Calu3 (cell line): ENCODE measurements around the gene NEO1. TPM values are rescaled to one million over a fixed set of nuclear protein-coding genes. Genes with fewer than 3 reads are reported as not detected.

ENCODE experiments used
- BruUV-seq: library from RNA; stranded (reverse); fragments of 400-500 nt; replicated peaks from 2 replicates; lab custom pipeline; 2021; lab: Mats Ljungman, UMichigan
- CTCF ChIA-PET: fragments of 300-600 bp; sonication (Branson Sonifier 250); formaldehyde crosslinking; loops from one replicate; lab custom pipeline; 2022; ENCODE audit warnings: antibody characterized with exemption; lab: Charles Lee
- DNase-seq: peaks from one replicate; pipeline ENCODE4 v3.0.0; 2022
- H3K27ac Mint-ChIP-seq: one replicate; pipeline ENCODE4 v1.8.0; 2022; ENCODE audit warnings: mixed read lengths; ENCODE audit not compliant: unreplicated experiment
- H3K27me3 Mint-ChIP-seq: one replicate; pipeline ENCODE4 v1.8.0; 2022; ENCODE audit warnings: mixed read lengths; ENCODE audit not compliant: unreplicated experiment
- H3K36me3 Mint-ChIP-seq: one replicate; pipeline ENCODE4 v1.8.0; 2022; ENCODE audit warnings: mild to moderate bottlenecking, moderate library complexity, mixed read lengths; ENCODE audit not compliant: insufficient read depth, unreplicated experiment
- H3K4me1 Mint-ChIP-seq: one replicate; pipeline ENCODE4 v1.8.0; 2022; ENCODE audit warnings: mild to moderate bottlenecking, low read depth, mixed read lengths; ENCODE audit not compliant: unreplicated experiment
- H3K4me3 Mint-ChIP-seq: one replicate; pipeline ENCODE4 v1.8.0; 2022; ENCODE audit warnings: mild to moderate bottlenecking, low read depth, moderate library complexity, mixed read lengths; ENCODE audit not compliant: unreplicated experiment
- H3K9me3 Mint-ChIP-seq: one replicate; pipeline ENCODE4 v1.8.0; 2022; ENCODE audit warnings: low read depth, mixed read lengths; ENCODE audit not compliant: unreplicated experiment
- intact Hi-C: fragments of 100-400 bp; cut with micrococcal nuclease; formaldehyde crosslinking; loops from one replicate; pipeline ENCODE4 v1.10.0; 2022; ENCODE audit not compliant: unreplicated experiment
- total RNA-seq: library from RNA; stranded (reverse); gene quantifications from 2 replicates; pipeline ENCODE4 v1.2.3, GENCODE V29; 2022
- TF ChIP-seq, protein P1 (sequence below): fragments of 200-600 bp; IDR thresholded peaks from one replicate; pipeline ENCODE4 v1.8.0; 2022; ENCODE audit warnings: antibody characterized with exemption; ENCODE audit not compliant: unreplicated experiment

NEO1 gene
- total RNA-seq, 1 experiment from 2014 or later, result 20.4 TPM

- TF ChIP-seq, protein P1, sequence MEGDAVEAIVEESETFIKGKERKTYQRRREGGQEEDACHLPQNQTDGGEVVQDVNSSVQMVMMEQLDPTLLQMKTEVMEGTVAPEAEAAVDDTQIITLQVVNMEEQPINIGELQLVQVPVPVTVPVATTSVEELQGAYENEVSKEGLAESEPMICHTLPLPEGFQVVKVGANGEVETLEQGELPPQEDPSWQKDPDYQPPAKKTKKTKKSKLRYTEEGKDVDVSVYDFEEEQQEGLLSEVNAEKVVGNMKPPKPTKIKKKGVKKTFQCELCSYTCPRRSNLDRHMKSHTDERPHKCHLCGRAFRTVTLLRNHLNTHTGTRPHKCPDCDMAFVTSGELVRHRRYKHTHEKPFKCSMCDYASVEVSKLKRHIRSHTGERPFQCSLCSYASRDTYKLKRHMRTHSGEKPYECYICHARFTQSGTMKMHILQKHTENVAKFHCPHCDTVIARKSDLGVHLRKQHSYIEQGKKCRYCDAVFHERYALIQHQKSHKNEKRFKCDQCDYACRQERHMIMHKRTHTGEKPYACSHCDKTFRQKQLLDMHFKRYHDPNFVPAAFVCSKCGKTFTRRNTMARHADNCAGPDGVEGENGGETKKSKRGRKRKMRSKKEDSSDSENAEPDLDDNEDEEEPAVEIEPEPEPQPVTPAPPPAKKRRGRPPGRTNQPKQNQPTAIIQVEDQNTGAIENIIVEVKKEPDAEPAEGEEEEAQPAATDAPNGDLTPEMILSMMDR, result no peak
- no TSS peak for BruUV-seq
- intact Hi-C loops, result no loop called here
- Mint-ChIP-seq H3K4me3 (no peak overlapping the region), H3K9me3 (no peaks in the 10 kb centered on the region), H3K27me3 (peaks cover 43% of the 10 kb centered on the region), H3K36me3 (no peaks in the 10 kb centered on the region), H3K4me1 (peaks cover 8% of the 10 kb centered on the region), H3K27ac (no peak overlapping the region)
- CTCF ChIA-PET, result no interaction called here
- DNase-seq, result no peak
These were observed 37.4 kb upstream of the NEO1 start for GRCh38 chr15:73014904-73015303.

GRCh38 chr15:73015493-73015892, 36.8 kb upstream of the NEO1 start:
- Mint-ChIP-seq H3K9me3 (no peaks in the 10 kb centered on the region), H3K27me3 (peaks cover 49% of the 10 kb centered on the region), H3K4me1 (peaks cover 3% of the 10 kb centered on the region), H3K36me3 (no peaks in the 10 kb centered on the region), H3K27ac (no peak overlapping the region), H3K4me3 (no peak overlapping the region)
- no TSS peak for BruUV-seq
- DNase-seq, result no peak
- CTCF ChIA-PET, result no interaction called here
- TF ChIP-seq, protein P1, result no peak
- intact Hi-C loops, result no loop called here

GRCh38 chr15:73017987-73018386, 34.3 kb upstream of the NEO1 start:
- CTCF ChIA-PET, result no interaction called here
- H3K4me1 Mint-ChIP-seq, result no peaks in the 10 kb centered on the region
- H3K4me3 Mint-ChIP-seq, result no peak overlapping the region
- peaks cover 73% of the 10 kb centered on the region for H3K27me3 Mint-ChIP-seq
- no peak overlapping the region for H3K27ac Mint-ChIP-seq
- H3K36me3 Mint-ChIP-seq, result no peaks in the 10 kb centered on the region
- H3K9me3 Mint-ChIP-seq, result no peaks in the 10 kb centered on the region
- TF ChIP-seq, protein P1, result no peak
- no peak for DNase-seq
- intact Hi-C loops, result no loop called here
- BruUV-seq, result no TSS peak

- Mint-ChIP-seq H3K4me3 (no peak overlapping the region), H3K27me3 (peaks cover 68% of the 10 kb centered on the region), H3K4me1 (no peaks in the 10 kb centered on the region), H3K27ac (no peak overlapping the region), H3K9me3 (no peaks in the 10 kb centered on the region), H3K36me3 (no peaks in the 10 kb centered on the region)
- BruUV-seq, result no TSS peak
- CTCF ChIA-PET, result interaction anchor here (0.6 kb wide), 1 partner anchor 290 kb away, joined by 5 read pairs; no protein-coding TSS in a partner anchor
- DNase-seq, result no peak
- intact Hi-C loops, result no loop called here
- TF ChIP-seq, protein P1, result no peak
These were observed 33.1 kb upstream of the NEO1 start for GRCh38 chr15:73019154-73019553.
